HUES48 (cell line): ENCODE results near the gene DDHD1.
"Not testable (repeated sequence)": the region's sequence is repeated elsewhere in the genome, so short reads cannot be mapped to it uniquely, and the experiment has no call there.

Experiments used
- H3K27ac ChIP-seq: one replicate; pipeline ENCODE4 v1.7.0; 2013; ENCODE audit warnings: low read depth, low read length, inconsistent platforms
- H3K27me3 ChIP-seq: 2 replicates; pipeline ENCODE4 v1.6.1; 2013; ENCODE audit warnings: mild to moderate bottlenecking, low read length; ENCODE audit not compliant: control insufficient read depth, insufficient read depth
- H3K36me3 ChIP-seq: 2 replicates; pipeline ENCODE4 v1.6.1; 2013; ENCODE audit warnings: low read length; ENCODE audit not compliant: control insufficient read depth, insufficient read depth
- H3K4me1 ChIP-seq: 2 replicates; pipeline ENCODE4 v1.6.1; 2013; ENCODE audit warnings: mild to moderate bottlenecking, low read length; ENCODE audit not compliant: control insufficient read depth, insufficient read depth
- H3K4me3 ChIP-seq: 2 replicates; pipeline ENCODE4 v1.5.1; 2013; ENCODE audit warnings: mild to moderate bottlenecking, low read depth, low read length
- H3K9ac ChIP-seq: 2 replicates; pipeline ENCODE4 v1.6.1; 2013; ENCODE audit warnings: mild to moderate bottlenecking, low read depth, low read length, moderate library complexity
- H3K9me3 ChIP-seq: 2 replicates; pipeline ENCODE4 v1.6.1; 2013; ENCODE audit warnings: low read length; ENCODE audit not compliant: control insufficient read depth, insufficient read depth

Gene DDHD1

GRCh38 chr14:53152887-53153701 lies at the start of gene DDHD1:
Gene DDHD1 (minus strand): TSS chr14:53153323. CDS start chr14:53153098, 225 bp downstream.
- Histone ChIP-seq H3K9me3 (no peaks in the 10 kb centered on the region), H3K4me1 (peaks cover 20% of the 10 kb centered on the region; the same call in 1 of the 2 replicates), H3K36me3 (no peaks in the 10 kb centered on the region), H3K9ac (peak within 1 kb of the TSS; percentile 58), H3K27me3 (peaks cover 11% of the 10 kb centered on the region), H3K27ac (peak within 1 kb of the TSS; percentile 65), H3K4me3 (peak within 1 kb of the TSS; percentile 87)

- Histone ChIP-seq H3K4me1 (peaks cover 16% of the 10 kb centered on the region), H3K9ac (no peak overlapping the region), H3K36me3 (no peaks in the 10 kb centered on the region), H3K4me3 (no peak overlapping the region), H3K27me3 (no peaks in the 10 kb centered on the region), H3K9me3 (no peaks in the 10 kb centered on the region), H3K27ac (no peak overlapping the region)
Observed at GRCh38 chr14:53195949-53196348, 42.8 kb upstream of the DDHD1 start.

GRCh38 chr14:53193193-53193592 lies 40.1 kb upstream of the DDHD1 start:
- H3K4me3 ChIP-seq, result no peak overlapping the region
- H3K9ac ChIP-seq, result no peak overlapping the region
- no peak overlapping the region for H3K27ac ChIP-seq
- H3K27me3 ChIP-seq, result no peaks in the 10 kb centered on the region
- peaks cover 14% of the 10 kb centered on the region for H3K4me1 ChIP-seq
- H3K36me3 ChIP-seq, result no peaks in the 10 kb centered on the region
- no peaks in the 10 kb centered on the region for H3K9me3 ChIP-seq

- H3K27ac ChIP-seq, result no peak overlapping the region
- no peak overlapping the region for H3K4me3 ChIP-seq
- H3K9ac ChIP-seq, result no peak overlapping the region
- no peaks in the 10 kb centered on the region for H3K9me3 ChIP-seq
- H3K27me3 ChIP-seq, result no peaks in the 10 kb centered on the region
- H3K36me3 ChIP-seq, result no peaks in the 10 kb centered on the region
- peaks cover 10% of the 10 kb centered on the region for H3K4me1 ChIP-seq
Observed at GRCh38 chr14:53192052-53192760, 39.1 kb upstream of the DDHD1 start.

GRCh38 chr14:53190938-53191337 lies 37.8 kb upstream of the DDHD1 start:
- peaks cover 10% of the 10 kb centered on the region for H3K4me1 ChIP-seq
- H3K27me3 ChIP-seq, result no peaks in the 10 kb centered on the region
- no peaks in the 10 kb centered on the region for H3K9me3 ChIP-seq
- no peak overlapping the region for H3K27ac ChIP-seq
- H3K36me3 ChIP-seq, result no peaks in the 10 kb centered on the region
- no peak overlapping the region for H3K4me3 ChIP-seq
- H3K9ac ChIP-seq, result no peak overlapping the region

GRCh38 chr14:53187921-53188463 lies 34.9 kb upstream of the DDHD1 start:
- no peaks in the 10 kb centered on the region for H3K27me3 ChIP-seq
- no peak overlapping the region for H3K4me3 ChIP-seq
- H3K27ac ChIP-seq, result no peak overlapping the region
- H3K36me3 ChIP-seq, result no peaks in the 10 kb centered on the region
- H3K9me3 ChIP-seq, result no peaks in the 10 kb centered on the region
- H3K4me1 ChIP-seq, result peaks cover 16% of the 10 kb centered on the region
- no peak overlapping the region for H3K9ac ChIP-seq

- Histone ChIP-seq H3K9me3 (no peaks in the 10 kb centered on the region; the same call in 1 of the 2 replicates), H3K36me3 (no peaks in the 10 kb centered on the region), H3K4me1 (peaks cover 7% of the 10 kb centered on the region), H3K27me3 (no peaks in the 10 kb centered on the region), H3K27ac (no peak overlapping the region), H3K9ac (no peak overlapping the region), H3K4me3 (no peak overlapping the region)
Observed at GRCh38 chr14:53186532-53186931, 33.4 kb upstream of the DDHD1 start.

- no peak overlapping the region for H3K4me3 ChIP-seq
- no peaks in the 10 kb centered on the region for H3K27me3 ChIP-seq
- peaks cover 17% of the 10 kb centered on the region for H3K4me1 ChIP-seq
Observed at GRCh38 chr14:53183611-53184010, 30.5 kb upstream of the DDHD1 start.

GRCh38 chr14:53183056-53183455 lies 29.9 kb upstream of the DDHD1 start:
- H3K27me3 ChIP-seq, result no peaks in the 10 kb centered on the region
- H3K4me1 ChIP-seq, result peaks cover 17% of the 10 kb centered on the region
- no peaks in the 10 kb centered on the region for H3K36me3 ChIP-seq
- H3K4me3 ChIP-seq, result no peak overlapping the region
- no peaks in the 10 kb centered on the region; the same call in 1 of the 2 replicates for H3K9me3 ChIP-seq
- H3K9ac ChIP-seq, result no peak overlapping the region
- no peak overlapping the region for H3K27ac ChIP-seq

More at GRCh38 chr14:53183611-53184010, 30.5 kb upstream of the DDHD1 start:
- no peaks in the 10 kb centered on the region for H3K36me3 ChIP-seq
- no peaks in the 10 kb centered on the region; the same call in 1 of the 2 replicates for H3K9me3 ChIP-seq
- H3K27ac ChIP-seq, result no peak overlapping the region
- H3K9ac ChIP-seq, result no peak overlapping the region

- not testable (repeated sequence) for H3K4me3 ChIP-seq, H3K36me3 ChIP-seq, H3K27ac ChIP-seq, H3K27me3 ChIP-seq, H3K9me3 ChIP-seq, H3K9ac ChIP-seq
- H3K4me1 ChIP-seq, result peaks cover 17% of the 10 kb centered on the region
Observed at GRCh38 chr14:53181463-53182081, 28.4 kb upstream of the DDHD1 start.
